ENCODE measurements around the gene COPE.

Gene COPE

GRCh38 chr19:18898607-18899408 lies 20.4 kb downstream of the COPE start:
- CTCF ChIA-PET, result no interaction called here
- POLR2A ChIA-PET, result interaction anchor here (1.1 kb wide), 1 partner anchor 17 kb away, joined by 3 read pairs; no protein-coding TSS in a partner anchor
- DNase-seq (ENCODE audit: extremely low spot score), result no peak
- TF ChIP-seq FOXK2 (IDR thresholded peaks at IDR 0.05) (no peak), LEF1 (IDR thresholded peaks at IDR 0.05; ENCODE audit: borderline replicate concordance) (no peak), BHLHE40 (IDR thresholded peaks at IDR 0.05; ENCODE audit: borderline replicate concordance) (no peak), SUZ12 (IDR thresholded peaks at IDR 0.05) (no peak), ARNT (IDR thresholded peaks at IDR 0.05) (no peak), ZNF384 (IDR thresholded peaks at IDR 0.05) (no peak), NFRKB (IDR thresholded peaks at IDR 0.05) (no peak)

- no peak for DNase-seq (ENCODE audit: extremely low spot score)
- no peak for TF ChIP-seq PKNOX1 (IDR thresholded peaks at IDR 0.05)
- TF ChIP-seq BHLHE40 (IDR thresholded peaks at IDR 0.05; ENCODE audit: borderline replicate concordance), result no peak
- no peak for TF ChIP-seq SUZ12 (IDR thresholded peaks at IDR 0.05)
- no peak for TF ChIP-seq ELF4 (IDR thresholded peaks at IDR 0.05)
- no peak for TF ChIP-seq SP1 (IDR thresholded peaks at IDR 0.05)
- TF ChIP-seq FOXA1 (IDR thresholded peaks at IDR 0.05), result no peak
- TF ChIP-seq FOXK2 (IDR thresholded peaks at IDR 0.05), result no peak
- no peak for TF ChIP-seq NFRKB (IDR thresholded peaks at IDR 0.05)
- no peak for TF ChIP-seq HDGF (IDR thresholded peaks at IDR 0.05; ENCODE audit: borderline replicate concordance)
- TF ChIP-seq LEF1 (IDR thresholded peaks at IDR 0.05; ENCODE audit: borderline replicate concordance), result no peak
- no peak for TF ChIP-seq CTBP1 (IDR thresholded peaks at IDR 0.05; ENCODE audit: borderline replicate concordance)
- TF ChIP-seq ZNF384 (IDR thresholded peaks at IDR 0.05), result no peak
- TF ChIP-seq TARDBP (IDR thresholded peaks at IDR 0.05), result no peak
- no peak for TF ChIP-seq FOXM1 (IDR thresholded peaks at IDR 0.05; ENCODE audit: borderline replicate concordance)
- no peak for TF ChIP-seq ARNT (IDR thresholded peaks at IDR 0.05)
- no peak for TF ChIP-seq L3MBTL2 (conservative IDR thresholded peaks at IDR 0.05)
- CTCF ChIA-PET, result interaction anchor here (0.6 kb wide), 2 partner anchors 59 to 131 kb away, joined by 3 read pairs; no protein-coding TSS in a partner anchor
- POLR2A ChIA-PET, result interaction anchor here (1.1 kb wide), 1 partner anchor 18 kb away, joined by 3 read pairs; no protein-coding TSS in a partner anchor
Measured at GRCh38 chr19:18898081-18898606, 21.0 kb downstream of the COPE start.

GRCh38 chr19:18897094-18898029 lies 21.8 kb downstream of the COPE start:
- ChIA-PET POLR2A (interaction anchor here (0.6 to 1.4 kb wide), 2 partner anchors 16 to 89 kb away, joined by 3 to 4 read pairs; no protein-coding TSS in a partner anchor), CTCF (interaction anchor here (0.6 to 1.7 kb wide), 3 partner anchors 59 to 130 kb away, joined by 3 to 7 read pairs (median 3); no protein-coding TSS in a partner anchor)
- DNase-seq (ENCODE audit: extremely low spot score), result no peak
- no peak for TF ChIP-seq FOXM1 (IDR thresholded peaks at IDR 0.05; ENCODE audit: borderline replicate concordance)
- no peak for TF ChIP-seq SP1 (IDR thresholded peaks at IDR 0.05)
- no peak for TF ChIP-seq TARDBP (IDR thresholded peaks at IDR 0.05)
- TF ChIP-seq LEF1 (IDR thresholded peaks at IDR 0.05; ENCODE audit: borderline replicate concordance), result no peak
- no peak for TF ChIP-seq HDGF (IDR thresholded peaks at IDR 0.05; ENCODE audit: borderline replicate concordance)
- TF ChIP-seq FOXK2 (IDR thresholded peaks at IDR 0.05), result no peak
- TF ChIP-seq BHLHE40 (IDR thresholded peaks at IDR 0.05; ENCODE audit: borderline replicate concordance), result no peak
- no peak for TF ChIP-seq ARNT (IDR thresholded peaks at IDR 0.05)
- TF ChIP-seq ZNF384 (IDR thresholded peaks at IDR 0.05), result no peak
- TF ChIP-seq PKNOX1 (IDR thresholded peaks at IDR 0.05), result no peak

DNA sequence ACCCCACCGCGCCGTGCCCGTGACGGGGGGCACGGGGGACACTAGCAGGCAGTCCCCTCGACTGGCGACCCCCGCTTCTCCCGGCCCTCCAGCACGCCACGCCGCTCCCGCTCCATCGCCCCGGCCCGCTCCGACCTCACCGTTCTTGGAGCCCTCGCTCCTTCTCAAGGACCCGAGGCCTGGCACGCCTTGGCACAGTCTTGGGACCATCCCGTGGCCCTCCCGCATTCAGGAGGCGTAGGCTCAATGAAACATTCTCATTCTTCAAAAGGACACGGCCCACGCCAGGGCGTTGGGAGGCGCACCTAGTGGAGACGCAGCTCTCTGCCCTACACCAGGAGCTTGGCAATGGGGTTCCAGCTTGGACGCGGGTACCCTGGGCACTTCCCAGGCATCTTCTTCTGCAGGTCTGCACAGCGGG lies 22.8 kb downstream of the COPE start:
- TF ChIP-seq ZNF384 (IDR thresholded peaks at IDR 0.05) (no peak), NFRKB (IDR thresholded peaks at IDR 0.05) (no peak), SUZ12 (IDR thresholded peaks at IDR 0.05) (no peak), L3MBTL2 (conservative IDR thresholded peaks at IDR 0.05) (no peak), TARDBP (IDR thresholded peaks at IDR 0.05) (no peak), LEF1 (IDR thresholded peaks at IDR 0.05; ENCODE audit: borderline replicate concordance) (no peak), ELF4 (IDR thresholded peaks at IDR 0.05) (no peak), SP1 (IDR thresholded peaks at IDR 0.05) (no peak), PKNOX1 (IDR thresholded peaks at IDR 0.05) (no peak), FOXA1 (IDR thresholded peaks at IDR 0.05) (no peak), ARNT (IDR thresholded peaks at IDR 0.05) (no peak), FOXM1 (IDR thresholded peaks at IDR 0.05; ENCODE audit: borderline replicate concordance) (no peak), BHLHE40 (IDR thresholded peaks at IDR 0.05; ENCODE audit: borderline replicate concordance) (no peak), FOXK2 (IDR thresholded peaks at IDR 0.05) (no peak), HDGF (IDR thresholded peaks at IDR 0.05; ENCODE audit: borderline replicate concordance) (no peak), CTBP1 (IDR thresholded peaks at IDR 0.05; ENCODE audit: borderline replicate concordance) (no peak)
- CTCF ChIA-PET, result interaction anchor here (1.7 to 2.2 kb wide), 2 partner anchors 20 to 90 kb away, joined by 7 read pairs; no protein-coding TSS in a partner anchor
- no peak for DNase-seq (ENCODE audit: extremely low spot score)
- POLR2A ChIA-PET, result interaction anchor here (0.9 to 1.4 kb wide), 3 partner anchors 11 to 90 kb away, joined by 4 to 6 read pairs (median 5); partner anchors contain the start of gene COPE
